Right lobe of liver (tissue), 4 donors: ENCODE data around the gene MTMR6.
"Not testable (repeated sequence)": the region's sequence is repeated elsewhere in the genome, so short reads cannot be mapped to it uniquely, and the experiment has no call there.

Experiments
- POLR2A ChIP-seq: fragments of 450-650 bp; IDR thresholded peaks from one replicate; pipeline ENCODE4 v1.6.1; 2017; ENCODE audit warnings: antibody characterized with exemption, mild to moderate bottlenecking
- TF ChIP-seq, protein P1 (sequence below), 4 donors: fragments of 200-600 bp in 3 of 4; fragments of 450-650 bp in 1 of 4; IDR thresholded peaks; one replicate each; pipeline versions ENCODE4 v1.5.1 to v1.8.0; 2016 to 2022; ENCODE audit warnings: antibody characterized with exemption in 4 of 4, mild to moderate bottlenecking in 2 of 4
- donor health status: DM: no; HTN: no; CAD: no.
- donor health status: DM: no; HTN: no; CAD: no.
- donor health status: DM: no; HTN: yes; CAD: no.

DNA sequence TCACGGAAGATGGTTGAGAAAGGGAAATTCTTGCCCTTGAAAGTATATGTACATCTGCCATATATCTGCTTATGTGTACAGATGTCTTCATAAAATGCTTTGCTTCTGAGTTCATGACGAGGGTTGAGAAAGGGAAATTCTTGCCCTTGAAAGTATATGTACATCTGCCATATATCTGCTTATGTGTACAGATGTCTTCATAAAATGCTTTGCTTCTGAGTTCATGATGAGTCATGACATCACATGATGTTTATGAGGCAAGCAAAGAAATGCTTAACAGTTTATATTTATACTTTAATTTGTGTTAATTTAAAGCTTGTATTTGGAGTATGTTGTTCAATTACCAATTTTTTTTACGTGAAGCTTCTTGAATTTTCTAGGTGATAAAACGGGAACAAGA, 31.7 kb upstream of the MTMR6 start:
- TF ChIP-seq, protein P1, sequence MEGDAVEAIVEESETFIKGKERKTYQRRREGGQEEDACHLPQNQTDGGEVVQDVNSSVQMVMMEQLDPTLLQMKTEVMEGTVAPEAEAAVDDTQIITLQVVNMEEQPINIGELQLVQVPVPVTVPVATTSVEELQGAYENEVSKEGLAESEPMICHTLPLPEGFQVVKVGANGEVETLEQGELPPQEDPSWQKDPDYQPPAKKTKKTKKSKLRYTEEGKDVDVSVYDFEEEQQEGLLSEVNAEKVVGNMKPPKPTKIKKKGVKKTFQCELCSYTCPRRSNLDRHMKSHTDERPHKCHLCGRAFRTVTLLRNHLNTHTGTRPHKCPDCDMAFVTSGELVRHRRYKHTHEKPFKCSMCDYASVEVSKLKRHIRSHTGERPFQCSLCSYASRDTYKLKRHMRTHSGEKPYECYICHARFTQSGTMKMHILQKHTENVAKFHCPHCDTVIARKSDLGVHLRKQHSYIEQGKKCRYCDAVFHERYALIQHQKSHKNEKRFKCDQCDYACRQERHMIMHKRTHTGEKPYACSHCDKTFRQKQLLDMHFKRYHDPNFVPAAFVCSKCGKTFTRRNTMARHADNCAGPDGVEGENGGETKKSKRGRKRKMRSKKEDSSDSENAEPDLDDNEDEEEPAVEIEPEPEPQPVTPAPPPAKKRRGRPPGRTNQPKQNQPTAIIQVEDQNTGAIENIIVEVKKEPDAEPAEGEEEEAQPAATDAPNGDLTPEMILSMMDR (IDR thresholded peaks at IDR 0.05): not testable (repeated sequence)
- TF ChIP-seq POLR2A: not testable (repeated sequence)
